H1 (cell line): ENCODE data around the gene SH2D2A.

ENCODE experiments used
- EZH2 ChIP-seq: fragments of 200-600 bp; sonication (generic); IDR thresholded peaks from 2 replicates; pipeline ENCODE4 v1.7.1; 2012; ENCODE audit warnings: low read depth, mild to moderate bottlenecking, moderate library complexity, low read length, inconsistent platforms; ENCODE audit not compliant: severe bottlenecking
- FOSL1 ChIP-seq: IDR thresholded peaks from 2 replicates; pipeline ENCODE4 v1.6.1; 2011; ENCODE audit warnings: mild to moderate bottlenecking, low read depth, low read length, moderate library complexity; ENCODE audit not compliant: insufficient read depth
- MAFK ChIP-seq: IDR thresholded peaks from 2 replicates; pipeline ENCODE4 v1.6.1; 2012; ENCODE audit warnings: low read depth, mild to moderate bottlenecking, improper control_type of control experiment, low read length
- POLR2A ChIP-seq, 2 experiments: IDR thresholded peaks; 1 replicate in 1 of 2; 2 replicates in 1 of 2; pipeline ENCODE4 v1.6.1; 2011; ENCODE audit warnings: low read depth in 2 of 2, low read length in 2 of 2, mild to moderate bottlenecking in 2 of 2; ENCODE audit errors: control extremely low read depth in 1 of 2
- POLR2AphosphoS5 ChIP-seq: IDR thresholded peaks from 2 replicates; pipeline ENCODE4 v1.6.1; 2011; ENCODE audit warnings: low read depth, low read length
- RXRA ChIP-seq: IDR thresholded peaks from 2 replicates; pipeline ENCODE4 v1.6.1; 2011; ENCODE audit warnings: low read depth, mild to moderate bottlenecking, low read length, moderate library complexity; ENCODE audit not compliant: insufficient read depth
- TF ChIP-seq, protein P1 (sequence below), 3 experiments: IDR thresholded peaks; 1 replicate in 2 of 3; 2 replicates in 1 of 3; pipeline versions ENCODE4 v1.5.1 to v1.6.1; 2011; ENCODE audit warnings: low read length in 3 of 3, mild to moderate bottlenecking in 3 of 3, inconsistent platforms in 2 of 3, low read depth in 1 of 3, moderate library complexity in 1 of 3; ENCODE audit not compliant: insufficient read depth in 1 of 3; ENCODE audit errors: control extremely low read depth in 1 of 3
- TF ChIP-seq, protein P2 (sequence below): IDR thresholded peaks from 2 replicates; pipeline ENCODE4 v1.6.1; 2012; ENCODE audit warnings: inconsistent platforms

DNA sequence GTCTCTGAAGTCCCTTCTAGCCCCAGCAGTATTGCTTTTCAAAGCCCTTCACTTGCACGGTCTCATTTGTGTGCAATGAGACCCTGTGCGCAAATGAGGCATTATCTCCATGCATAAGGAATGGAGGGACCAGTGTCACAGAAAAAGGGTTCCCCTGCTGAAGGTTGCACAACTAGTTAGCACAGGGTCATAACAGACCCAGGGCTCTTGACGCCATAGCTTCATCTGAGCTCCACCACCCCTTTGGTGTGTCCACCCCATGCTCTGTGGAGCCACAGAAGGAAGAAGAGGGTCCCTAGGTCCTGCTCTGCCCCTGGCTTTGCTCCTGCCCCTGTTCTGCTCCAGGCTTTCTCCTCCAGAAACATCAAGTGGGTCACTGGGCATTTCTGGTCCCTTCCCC lies 12.6 kb downstream of the SH2D2A start:
- TF ChIP-seq MAFK (no peak), POLR2AphosphoS5 (no peak), EZH2 (no peak), POLR2A (IDR thresholded peaks at IDR 0.05; ENCODE audit: control extremely low read depth in 1 of 2, low read depth in 2 of 2, low read length in 2 of 2) (no peak), FOSL1 (no peak), RXRA (no peak)
- TF ChIP-seq, protein P1, sequence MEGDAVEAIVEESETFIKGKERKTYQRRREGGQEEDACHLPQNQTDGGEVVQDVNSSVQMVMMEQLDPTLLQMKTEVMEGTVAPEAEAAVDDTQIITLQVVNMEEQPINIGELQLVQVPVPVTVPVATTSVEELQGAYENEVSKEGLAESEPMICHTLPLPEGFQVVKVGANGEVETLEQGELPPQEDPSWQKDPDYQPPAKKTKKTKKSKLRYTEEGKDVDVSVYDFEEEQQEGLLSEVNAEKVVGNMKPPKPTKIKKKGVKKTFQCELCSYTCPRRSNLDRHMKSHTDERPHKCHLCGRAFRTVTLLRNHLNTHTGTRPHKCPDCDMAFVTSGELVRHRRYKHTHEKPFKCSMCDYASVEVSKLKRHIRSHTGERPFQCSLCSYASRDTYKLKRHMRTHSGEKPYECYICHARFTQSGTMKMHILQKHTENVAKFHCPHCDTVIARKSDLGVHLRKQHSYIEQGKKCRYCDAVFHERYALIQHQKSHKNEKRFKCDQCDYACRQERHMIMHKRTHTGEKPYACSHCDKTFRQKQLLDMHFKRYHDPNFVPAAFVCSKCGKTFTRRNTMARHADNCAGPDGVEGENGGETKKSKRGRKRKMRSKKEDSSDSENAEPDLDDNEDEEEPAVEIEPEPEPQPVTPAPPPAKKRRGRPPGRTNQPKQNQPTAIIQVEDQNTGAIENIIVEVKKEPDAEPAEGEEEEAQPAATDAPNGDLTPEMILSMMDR (IDR thresholded peaks at IDR 0.05; ENCODE audit: control extremely low read depth in 1 of 3, insufficient read depth in 1 of 3, low read depth in 1 of 3, low read length in 3 of 3), result no peak
- TF ChIP-seq, protein P2, sequence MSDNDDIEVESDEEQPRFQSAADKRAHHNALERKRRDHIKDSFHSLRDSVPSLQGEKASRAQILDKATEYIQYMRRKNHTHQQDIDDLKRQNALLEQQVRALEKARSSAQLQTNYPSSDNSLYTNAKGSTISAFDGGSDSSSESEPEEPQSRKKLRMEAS, result no peak
